RWPE2 (cell line): ENCODE results near the gene HPDL.

ENCODE experiments used
- ATAC-seq: fragments of 200-7000 bp; cut with Tn5 transposase; 3 replicates; pipeline ENCODE4 v1.9.1; 2021; ENCODE audit warnings: low read depth
- DNase-seq: peaks from one replicate; pipeline ENCODE4 v3.0.0-alpha.2; 2020; ENCODE audit warnings: low spot score
- H3K27ac ChIP-seq: fragments of 450-650 bp; 2 replicates; pipeline ENCODE4 v1.5.1; 2017; ENCODE audit warnings: mild to moderate bottlenecking; ENCODE audit not compliant: poor library complexity, severe bottlenecking
- H3K27me3 ChIP-seq: fragments of 250-450 bp; sonication (Bioruptor Pico); 2 replicates; pipeline ENCODE4 v1.5.1; 2021; ENCODE audit warnings: mild to moderate bottlenecking, moderate library complexity; ENCODE audit not compliant: insufficient read depth, poor library complexity, severe bottlenecking
- H3K36me3 ChIP-seq: fragments of 250-450 bp; sonication (Bioruptor Pico); 2 replicates; pipeline ENCODE4 v1.5.1; 2020; ENCODE audit warnings: low read depth, mild to moderate bottlenecking, moderate library complexity
- H3K4me1 ChIP-seq: fragments of 250-450 bp; sonication (Bioruptor Pico); 2 replicates; pipeline ENCODE4 v1.5.1; 2021; ENCODE audit warnings: mild to moderate bottlenecking, moderate library complexity; ENCODE audit not compliant: insufficient read depth, poor library complexity, severe bottlenecking
- H3K4me3 ChIP-seq: fragments of 250-450 bp; sonication (Bioruptor Pico); 2 replicates; pipeline ENCODE4 v1.5.1; 2021; ENCODE audit warnings: mild to moderate bottlenecking, moderate library complexity; ENCODE audit not compliant: severe bottlenecking
- H3K9me3 ChIP-seq: fragments of 250-450 bp; sonication (Bioruptor Pico); 2 replicates; pipeline ENCODE4 v1.5.1; 2021; ENCODE audit warnings: mild to moderate bottlenecking, moderate library complexity; ENCODE audit not compliant: severe bottlenecking
- CTCF ChIP-seq: fragments of 450-650 bp; IDR thresholded peaks from one replicate; pipeline ENCODE4 v1.5.1; 2017; ENCODE audit warnings: mild to moderate bottlenecking, moderate library complexity; ENCODE audit not compliant: poor library complexity, severe bottlenecking

Gene HPDL

GRCh38 chr1:45297666-45298356 lies 28.9 kb upstream of the HPDL start:
- no peaks in the 10 kb centered on the region for H3K36me3 ChIP-seq
- H3K4me3 ChIP-seq: no peak overlapping the region
- H3K27ac ChIP-seq: no peak overlapping the region
- H3K4me1 ChIP-seq: no peaks in the 10 kb centered on the region
- no peaks in the 10 kb centered on the region for H3K27me3 ChIP-seq
- no peaks in the 10 kb centered on the region for H3K9me3 ChIP-seq
- TF ChIP-seq CTCF: no peak
- DNase-seq (no peak), ATAC-seq (no peak)

DNA sequence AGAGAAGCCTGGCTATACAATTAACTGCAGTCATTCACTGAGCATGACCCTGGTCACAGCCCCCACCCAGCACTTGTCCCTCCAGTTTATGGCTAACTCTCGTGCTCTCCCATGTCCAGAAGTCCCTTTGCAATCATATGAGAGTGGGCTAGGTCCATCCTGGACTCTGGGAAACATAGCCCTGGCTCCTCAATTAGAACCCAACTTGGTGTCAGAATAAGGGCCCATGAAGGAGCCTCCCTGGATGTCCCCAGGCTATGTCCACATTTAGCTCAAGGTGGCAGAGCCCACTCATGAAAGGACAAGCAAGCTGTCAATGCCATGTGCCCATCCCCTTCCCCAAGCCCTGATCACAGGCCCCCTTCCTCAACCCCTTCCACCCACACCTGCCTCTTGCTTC lies 27.4 kb upstream of the HPDL start:
- Histone ChIP-seq H3K9me3 (no peaks in the 10 kb centered on the region), H3K4me3 (no peak overlapping the region), H3K27me3 (no peaks in the 10 kb centered on the region), H3K4me1 (peaks cover under 1% of the 10 kb centered on the region), H3K27ac (no peak overlapping the region), H3K36me3 (no peaks in the 10 kb centered on the region)
- DNase-seq (no peak), ATAC-seq (no peak)
- TF ChIP-seq CTCF: no peak

- H3K4me3 ChIP-seq: no peak overlapping the region
- H3K27ac ChIP-seq: no peak overlapping the region
- DNase-seq (no peak), ATAC-seq (peak; percentile 30)
- H3K36me3 ChIP-seq: no peaks in the 10 kb centered on the region
- H3K9me3 ChIP-seq: no peaks in the 10 kb centered on the region
- no peaks in the 10 kb centered on the region for H3K27me3 ChIP-seq
- peaks cover 8% of the 10 kb centered on the region for H3K4me1 ChIP-seq
- peak; percentile 88 for TF ChIP-seq CTCF
Measured at GRCh38 chr1:45299981-45300668, 26.6 kb upstream of the HPDL start.

DNA sequence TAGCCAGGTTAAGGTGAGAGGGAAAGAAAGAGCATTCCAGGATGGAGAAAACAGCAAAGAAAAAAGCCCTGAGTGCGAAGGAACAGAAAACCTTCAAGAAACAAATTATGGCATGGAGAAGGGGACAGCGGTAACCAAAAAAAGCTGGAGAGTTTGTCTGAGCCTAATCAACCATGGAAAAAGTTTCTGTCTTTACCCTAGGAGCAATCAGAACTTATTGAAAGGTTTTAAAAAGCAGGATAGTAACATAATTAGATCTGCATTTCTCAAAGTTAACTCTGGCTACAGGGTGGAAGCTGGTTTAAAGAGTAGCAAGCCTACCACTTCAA lies 26.1 kb upstream of the HPDL start:
- H3K4me1 ChIP-seq: peaks cover 8% of the 10 kb centered on the region
- H3K27me3 ChIP-seq: no peaks in the 10 kb centered on the region
- no peak overlapping the region for H3K27ac ChIP-seq
- H3K9me3 ChIP-seq: no peaks in the 10 kb centered on the region
- no peak overlapping the region for H3K4me3 ChIP-seq
- no peak for DNase-seq
- H3K36me3 ChIP-seq: no peaks in the 10 kb centered on the region
- TF ChIP-seq CTCF: no peak
- no peak for ATAC-seq
